HEK293 (cell line): ENCODE measurements around the gene CLASRP.

Experiments
- GLIS1 ChIP-seq: fragments of 450-650 bp; formaldehyde crosslinking; IDR thresholded peaks from 2 replicates; pipeline ENCODE4 v1.5.1; 2016; ENCODE audit warnings: missing biosample characterization, missing genetic modification characterization
- IKZF3 ChIP-seq: fragments of 450-650 bp; IDR thresholded peaks from 2 replicates; pipeline ENCODE4 v1.5.0; 2018; ENCODE audit warnings: missing biosample characterization, mild to moderate bottlenecking, missing genetic modification characterization, moderate library complexity
- MEIS1 ChIP-seq: sonication (generic); formaldehyde crosslinking; IDR thresholded peaks from 2 replicates; pipeline ENCODE4 v1.8.1; 2022; ENCODE audit warnings: missing genetic modification reagents, mild to moderate bottlenecking, borderline replicate concordance
- OVOL3 ChIP-seq: fragments of 450-650 bp; formaldehyde crosslinking; IDR thresholded peaks from 2 replicates; pipeline ENCODE4 v1.5.1; 2016; ENCODE audit warnings: missing biosample characterization, missing genetic modification characterization
- SP7 ChIP-seq: fragments of 450-650 bp; formaldehyde crosslinking; IDR thresholded peaks from 2 replicates; pipeline ENCODE4 v1.5.1; 2016; ENCODE audit warnings: missing biosample characterization, missing genetic modification characterization
- ZBTB21 ChIP-seq: fragments of 450-650 bp; formaldehyde crosslinking; IDR thresholded peaks from 2 replicates; pipeline ENCODE4 v1.5.1; 2017; ENCODE audit warnings: missing biosample characterization, missing genetic modification characterization
- ZBTB48 ChIP-seq: fragments of 450-650 bp; formaldehyde crosslinking; IDR thresholded peaks from 2 replicates; pipeline ENCODE4 v1.5.1; 2016; ENCODE audit warnings: missing biosample characterization, missing genetic modification characterization
- ZEB2 ChIP-seq: fragments of 450-650 bp; formaldehyde crosslinking; IDR thresholded peaks from 2 replicates; pipeline ENCODE4 v1.5.1; 2016; ENCODE audit warnings: missing biosample characterization, missing genetic modification characterization
- ZFP3 ChIP-seq: fragments of 450-650 bp; formaldehyde crosslinking; IDR thresholded peaks from 2 replicates; pipeline ENCODE4 v1.5.1; 2016; ENCODE audit warnings: low read depth, missing biosample characterization, missing genetic modification characterization
- ZNF132 ChIP-seq: fragments of 450-650 bp; formaldehyde crosslinking; IDR thresholded peaks from 2 replicates; pipeline ENCODE4 v1.5.1; 2017; ENCODE audit warnings: missing biosample characterization, missing genetic modification characterization, borderline replicate concordance
- ZNF138 ChIP-seq: fragments of 450-650 bp; formaldehyde crosslinking; IDR thresholded peaks from 2 replicates; pipeline ENCODE4 v1.5.1; 2016; ENCODE audit warnings: missing biosample characterization, missing genetic modification characterization, borderline replicate concordance
- ZNF266 ChIP-seq: fragments of 450-650 bp; formaldehyde crosslinking; IDR thresholded peaks from 2 replicates; pipeline ENCODE4 v1.5.1; 2016; ENCODE audit warnings: missing biosample characterization, missing genetic modification characterization, low read depth
- ZNF292 ChIP-seq: fragments of 450-650 bp; formaldehyde crosslinking; IDR thresholded peaks from 2 replicates; pipeline ENCODE4 v1.5.1; 2016; ENCODE audit warnings: low read depth, missing biosample characterization, missing genetic modification characterization, borderline replicate concordance
- ZNF311 ChIP-seq: fragments of 450-650 bp; formaldehyde crosslinking; IDR thresholded peaks from 2 replicates; pipeline ENCODE4 v1.5.1; 2017; ENCODE audit warnings: missing biosample characterization, missing genetic modification characterization, borderline replicate concordance
- ZNF366 ChIP-seq: fragments of 450-650 bp; formaldehyde crosslinking; conservative IDR thresholded peaks from 2 replicates; pipeline ENCODE4 v1.5.1; 2016; ENCODE audit warnings: missing biosample characterization, missing genetic modification characterization
- ZNF426 ChIP-seq: fragments of 450-650 bp; formaldehyde crosslinking; IDR thresholded peaks from 2 replicates; pipeline ENCODE4 v1.5.1; 2017; ENCODE audit warnings: missing biosample characterization, missing genetic modification characterization, mild to moderate bottlenecking, inconsistent platforms, moderate library complexity
- ZNF514 ChIP-seq: fragments of 450-650 bp; formaldehyde crosslinking; IDR thresholded peaks from 2 replicates; pipeline ENCODE4 v1.5.1; 2016; ENCODE audit warnings: missing biosample characterization, missing genetic modification characterization
- ZNF555 ChIP-seq: fragments of 450-650 bp; formaldehyde crosslinking; conservative IDR thresholded peaks from 2 replicates; pipeline ENCODE4 v1.5.1; 2017; ENCODE audit warnings: missing biosample characterization, mild to moderate bottlenecking, missing genetic modification characterization, inconsistent platforms
- ZNF558 ChIP-seq: fragments of 450-650 bp; formaldehyde crosslinking; IDR thresholded peaks from 2 replicates; pipeline ENCODE4 v1.5.1; 2016; ENCODE audit warnings: missing biosample characterization, missing genetic modification characterization
- ZNF560 ChIP-seq: fragments of 450-650 bp; formaldehyde crosslinking; IDR thresholded peaks from 2 replicates; pipeline ENCODE4 v1.5.1; 2017; ENCODE audit warnings: missing biosample characterization, missing genetic modification characterization, borderline replicate concordance
- ZNF600 ChIP-seq: fragments of 450-650 bp; formaldehyde crosslinking; IDR thresholded peaks from 2 replicates; pipeline ENCODE4 v1.5.1; 2016; ENCODE audit warnings: missing biosample characterization, missing genetic modification characterization
- ZNF623 ChIP-seq: fragments of 450-650 bp; formaldehyde crosslinking; IDR thresholded peaks from 2 replicates; pipeline ENCODE4 v1.5.1; 2016; ENCODE audit warnings: missing biosample characterization, missing genetic modification characterization
- ZNF660 ChIP-seq: fragments of 450-650 bp; IDR thresholded peaks from 2 replicates; pipeline ENCODE4 v1.5.1; 2018; ENCODE audit warnings: missing biosample characterization, mild to moderate bottlenecking, missing genetic modification characterization
- ZNF670 ChIP-seq: fragments of 450-650 bp; formaldehyde crosslinking; IDR thresholded peaks from 2 replicates; pipeline ENCODE4 v1.5.1; 2016; ENCODE audit warnings: missing biosample characterization, missing genetic modification characterization, low read depth
- ZNF701 ChIP-seq: fragments of 450-650 bp; formaldehyde crosslinking; IDR thresholded peaks from 2 replicates; pipeline ENCODE4 v1.5.1; 2016; ENCODE audit warnings: missing biosample characterization, missing genetic modification characterization
- ZNF707 ChIP-seq: fragments of 450-650 bp; formaldehyde crosslinking; IDR thresholded peaks from 2 replicates; pipeline ENCODE4 v1.5.1; 2016; ENCODE audit warnings: missing biosample characterization, missing genetic modification characterization
- ZNF791 ChIP-seq: fragments of 450-650 bp; formaldehyde crosslinking; IDR thresholded peaks from 2 replicates; pipeline ENCODE4 v1.5.1; 2016; ENCODE audit warnings: missing biosample characterization, missing genetic modification characterization
- TF ChIP-seq, protein P1 (sequence below): fragments of 450-650 bp; IDR thresholded peaks from 2 replicates; pipeline ENCODE4 v1.5.1; 2018; ENCODE audit warnings: missing biosample characterization, mild to moderate bottlenecking, missing genetic modification characterization
- TF ChIP-seq, protein P2 (sequence below): fragments of 450-650 bp; formaldehyde crosslinking; IDR thresholded peaks from 2 replicates; pipeline ENCODE4 v1.5.1; 2017; ENCODE audit warnings: missing biosample characterization, missing genetic modification characterization
- TF ChIP-seq, protein P3 (sequence below): fragments of 450-650 bp; formaldehyde crosslinking; IDR thresholded peaks from 2 replicates; pipeline ENCODE4 v1.5.1; 2016; ENCODE audit warnings: missing biosample characterization, missing genetic modification characterization
- TF ChIP-seq, protein P4 (sequence below): fragments of 450-650 bp; formaldehyde crosslinking; IDR thresholded peaks from 2 replicates; pipeline ENCODE4 v1.5.1; 2016; ENCODE audit warnings: missing biosample characterization, missing genetic modification characterization
- TF ChIP-seq, protein P5 (sequence below): fragments of 450-650 bp; formaldehyde crosslinking; IDR thresholded peaks from 2 replicates; pipeline ENCODE4 v1.5.1; 2017; ENCODE audit warnings: missing biosample characterization, missing genetic modification characterization

Gene CLASRP

DNA sequence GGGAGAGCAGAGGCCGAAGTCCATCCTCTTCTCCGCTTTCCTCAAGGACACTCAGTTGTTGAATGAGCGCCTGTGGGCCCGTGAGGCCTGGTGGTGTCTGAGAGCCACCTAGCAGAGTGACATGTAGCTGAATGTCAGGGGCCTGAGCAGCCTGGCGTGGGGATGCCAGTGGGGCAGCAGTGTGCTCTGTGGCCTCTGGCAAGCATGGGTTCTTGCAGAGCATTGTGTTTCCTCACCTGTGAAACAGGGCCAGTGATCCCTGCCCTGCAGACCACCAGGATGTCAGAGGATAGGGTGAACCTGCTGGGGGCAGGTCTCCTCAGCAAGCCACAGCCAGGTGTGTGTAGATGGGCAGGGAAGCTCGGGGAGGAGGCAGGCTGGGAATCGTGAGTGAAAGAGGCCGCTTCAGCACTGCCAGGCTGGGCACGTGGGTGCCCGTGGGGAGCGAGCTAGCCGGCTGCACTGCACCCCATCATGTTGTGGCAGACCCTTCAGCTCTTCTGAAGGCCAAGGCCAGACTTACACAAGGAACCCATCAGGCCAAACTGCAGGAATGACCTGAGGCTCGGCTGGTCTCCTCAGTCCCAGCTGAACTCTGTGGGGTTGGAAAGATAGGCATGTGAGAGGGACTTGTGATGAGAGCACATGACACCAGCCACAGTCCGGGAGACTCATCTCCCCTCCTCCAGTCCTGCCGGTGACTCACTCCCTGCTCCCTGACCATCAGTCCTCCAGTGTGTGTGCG, 59.1 kb downstream of the CLASRP start (continued):
- TF ChIP-seq GLIS1 (tag by site-specific recombination) (peak; percentile 95), ZNF426 (tag by site-specific recombination) (no peak), IKZF3 (tag by site-specific recombination) (no peak), MEIS1 (no peak), ZBTB48 (tag by site-specific recombination) (no peak), ZNF701 (no peak), OVOL3 (tag by site-specific recombination) (no peak), ZNF560 (tag by site-specific recombination) (no peak), ZNF266 (tag by site-specific recombination) (no peak), ZBTB21 (tag by site-specific recombination) (no peak), ZFP3 (tag by site-specific recombination) (no peak), ZNF555 (tag by site-specific recombination) (no peak), ZNF791 (tag by site-specific recombination) (no peak), ZNF514 (tag by site-specific recombination) (no peak), ZNF660 (tag by site-specific recombination) (no peak), ZNF138 (tag by site-specific recombination) (no peak), ZEB2 (tag by site-specific recombination) (peak; percentile 57; the same call in 1 of the 2 replicates), ZNF707 (tag by site-specific recombination) (no peak), ZNF311 (tag by site-specific recombination) (no peak), ZNF558 (tag by site-specific recombination) (no peak), ZNF623 (tag by site-specific recombination) (no peak), ZNF292 (tag by site-specific recombination) (no peak), ZNF600 (tag by site-specific recombination) (peak; percentile 69; the same call in 1 of the 2 replicates), SP7 (0 out of 2 replicates have a peak, but pooled peaks have one; percentile 8), ZNF670 (tag by site-specific recombination) (no peak), ZNF132 (tag by site-specific recombination) (no peak), ZNF366 (tag by site-specific recombination) (no peak)
- TF ChIP-seq, protein P1, sequence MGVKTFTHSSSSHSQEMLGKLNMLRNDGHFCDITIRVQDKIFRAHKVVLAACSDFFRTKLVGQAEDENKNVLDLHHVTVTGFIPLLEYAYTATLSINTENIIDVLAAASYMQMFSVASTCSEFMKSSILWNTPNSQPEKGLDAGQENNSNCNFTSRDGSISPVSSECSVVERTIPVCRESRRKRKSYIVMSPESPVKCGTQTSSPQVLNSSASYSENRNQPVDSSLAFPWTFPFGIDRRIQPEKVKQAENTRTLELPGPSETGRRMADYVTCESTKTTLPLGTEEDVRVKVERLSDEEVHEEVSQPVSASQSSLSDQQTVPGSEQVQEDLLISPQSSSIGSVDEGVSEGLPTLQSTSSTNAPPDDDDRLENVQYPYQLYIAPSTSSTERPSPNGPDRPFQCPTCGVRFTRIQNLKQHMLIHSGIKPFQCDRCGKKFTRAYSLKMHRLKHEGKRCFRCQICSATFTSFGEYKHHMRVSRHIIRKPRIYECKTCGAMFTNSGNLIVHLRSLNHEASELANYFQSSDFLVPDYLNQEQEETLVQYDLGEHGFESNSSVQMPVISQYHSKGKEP (tag by site-specific recombination) = no peak
- TF ChIP-seq, protein P2, sequence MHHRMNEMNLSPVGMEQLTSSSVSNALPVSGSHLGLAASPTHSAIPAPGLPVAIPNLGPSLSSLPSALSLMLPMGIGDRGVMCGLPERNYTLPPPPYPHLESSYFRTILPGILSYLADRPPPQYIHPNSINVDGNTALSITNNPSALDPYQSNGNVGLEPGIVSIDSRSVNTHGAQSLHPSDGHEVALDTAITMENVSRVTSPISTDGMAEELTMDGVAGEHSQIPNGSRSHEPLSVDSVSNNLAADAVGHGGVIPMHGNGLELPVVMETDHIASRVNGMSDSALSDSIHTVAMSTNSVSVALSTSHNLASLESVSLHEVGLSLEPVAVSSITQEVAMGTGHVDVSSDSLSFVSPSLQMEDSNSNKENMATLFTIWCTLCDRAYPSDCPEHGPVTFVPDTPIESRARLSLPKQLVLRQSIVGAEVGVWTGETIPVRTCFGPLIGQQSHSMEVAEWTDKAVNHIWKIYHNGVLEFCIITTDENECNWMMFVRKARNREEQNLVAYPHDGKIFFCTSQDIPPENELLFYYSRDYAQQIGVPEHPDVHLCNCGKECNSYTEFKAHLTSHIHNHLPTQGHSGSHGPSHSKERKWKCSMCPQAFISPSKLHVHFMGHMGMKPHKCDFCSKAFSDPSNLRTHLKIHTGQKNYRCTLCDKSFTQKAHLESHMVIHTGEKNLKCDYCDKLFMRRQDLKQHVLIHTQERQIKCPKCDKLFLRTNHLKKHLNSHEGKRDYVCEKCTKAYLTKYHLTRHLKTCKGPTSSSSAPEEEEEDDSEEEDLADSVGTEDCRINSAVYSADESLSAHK = no peak
- TF ChIP-seq, protein P3, sequence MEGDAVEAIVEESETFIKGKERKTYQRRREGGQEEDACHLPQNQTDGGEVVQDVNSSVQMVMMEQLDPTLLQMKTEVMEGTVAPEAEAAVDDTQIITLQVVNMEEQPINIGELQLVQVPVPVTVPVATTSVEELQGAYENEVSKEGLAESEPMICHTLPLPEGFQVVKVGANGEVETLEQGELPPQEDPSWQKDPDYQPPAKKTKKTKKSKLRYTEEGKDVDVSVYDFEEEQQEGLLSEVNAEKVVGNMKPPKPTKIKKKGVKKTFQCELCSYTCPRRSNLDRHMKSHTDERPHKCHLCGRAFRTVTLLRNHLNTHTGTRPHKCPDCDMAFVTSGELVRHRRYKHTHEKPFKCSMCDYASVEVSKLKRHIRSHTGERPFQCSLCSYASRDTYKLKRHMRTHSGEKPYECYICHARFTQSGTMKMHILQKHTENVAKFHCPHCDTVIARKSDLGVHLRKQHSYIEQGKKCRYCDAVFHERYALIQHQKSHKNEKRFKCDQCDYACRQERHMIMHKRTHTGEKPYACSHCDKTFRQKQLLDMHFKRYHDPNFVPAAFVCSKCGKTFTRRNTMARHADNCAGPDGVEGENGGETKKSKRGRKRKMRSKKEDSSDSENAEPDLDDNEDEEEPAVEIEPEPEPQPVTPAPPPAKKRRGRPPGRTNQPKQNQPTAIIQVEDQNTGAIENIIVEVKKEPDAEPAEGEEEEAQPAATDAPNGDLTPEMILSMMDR (tag by site-specific recombination) = no peak
- TF ChIP-seq, protein P4, sequence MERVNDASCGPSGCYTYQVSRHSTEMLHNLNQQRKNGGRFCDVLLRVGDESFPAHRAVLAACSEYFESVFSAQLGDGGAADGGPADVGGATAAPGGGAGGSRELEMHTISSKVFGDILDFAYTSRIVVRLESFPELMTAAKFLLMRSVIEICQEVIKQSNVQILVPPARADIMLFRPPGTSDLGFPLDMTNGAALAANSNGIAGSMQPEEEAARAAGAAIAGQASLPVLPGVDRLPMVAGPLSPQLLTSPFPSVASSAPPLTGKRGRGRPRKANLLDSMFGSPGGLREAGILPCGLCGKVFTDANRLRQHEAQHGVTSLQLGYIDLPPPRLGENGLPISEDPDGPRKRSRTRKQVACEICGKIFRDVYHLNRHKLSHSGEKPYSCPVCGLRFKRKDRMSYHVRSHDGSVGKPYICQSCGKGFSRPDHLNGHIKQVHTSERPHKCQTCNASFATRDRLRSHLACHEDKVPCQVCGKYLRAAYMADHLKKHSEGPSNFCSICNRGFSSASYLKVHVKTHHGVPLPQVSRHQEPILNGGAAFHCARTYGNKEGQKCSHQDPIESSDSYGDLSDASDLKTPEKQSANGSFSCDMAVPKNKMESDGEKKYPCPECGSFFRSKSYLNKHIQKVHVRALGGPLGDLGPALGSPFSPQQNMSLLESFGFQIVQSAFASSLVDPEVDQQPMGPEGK = peak; percentile 65; the same call in 1 of the 2 replicates
- TF ChIP-seq, protein P5, sequence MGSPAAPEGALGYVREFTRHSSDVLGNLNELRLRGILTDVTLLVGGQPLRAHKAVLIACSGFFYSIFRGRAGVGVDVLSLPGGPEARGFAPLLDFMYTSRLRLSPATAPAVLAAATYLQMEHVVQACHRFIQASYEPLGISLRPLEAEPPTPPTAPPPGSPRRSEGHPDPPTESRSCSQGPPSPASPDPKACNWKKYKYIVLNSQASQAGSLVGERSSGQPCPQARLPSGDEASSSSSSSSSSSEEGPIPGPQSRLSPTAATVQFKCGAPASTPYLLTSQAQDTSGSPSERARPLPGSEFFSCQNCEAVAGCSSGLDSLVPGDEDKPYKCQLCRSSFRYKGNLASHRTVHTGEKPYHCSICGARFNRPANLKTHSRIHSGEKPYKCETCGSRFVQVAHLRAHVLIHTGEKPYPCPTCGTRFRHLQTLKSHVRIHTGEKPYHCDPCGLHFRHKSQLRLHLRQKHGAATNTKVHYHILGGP (tag by site-specific recombination) = no peak
